ENCODE measurements around the gene PLAGL1.

DNA sequence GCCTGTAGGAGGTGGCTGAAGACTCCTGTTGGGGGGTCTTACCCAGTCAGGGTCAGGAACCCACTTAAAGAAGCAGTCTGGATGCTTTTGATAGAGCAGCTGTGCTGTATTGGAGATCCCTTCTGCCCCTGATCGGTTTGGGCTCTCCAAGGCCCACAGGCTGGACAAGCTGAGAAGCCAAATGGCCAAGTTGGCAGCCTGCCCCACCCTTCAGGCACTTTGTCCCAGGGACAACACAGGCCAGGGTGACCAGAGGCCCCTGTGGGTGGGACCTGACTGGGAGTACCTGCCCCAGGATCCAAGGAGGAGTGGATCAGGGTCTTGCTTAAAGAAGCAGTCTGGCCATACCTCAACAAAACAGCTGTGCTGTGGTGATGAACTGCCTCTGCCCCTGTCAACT is 95.4 kb downstream of the PLAGL1 start:
- TF ChIP-seq, protein P1, sequence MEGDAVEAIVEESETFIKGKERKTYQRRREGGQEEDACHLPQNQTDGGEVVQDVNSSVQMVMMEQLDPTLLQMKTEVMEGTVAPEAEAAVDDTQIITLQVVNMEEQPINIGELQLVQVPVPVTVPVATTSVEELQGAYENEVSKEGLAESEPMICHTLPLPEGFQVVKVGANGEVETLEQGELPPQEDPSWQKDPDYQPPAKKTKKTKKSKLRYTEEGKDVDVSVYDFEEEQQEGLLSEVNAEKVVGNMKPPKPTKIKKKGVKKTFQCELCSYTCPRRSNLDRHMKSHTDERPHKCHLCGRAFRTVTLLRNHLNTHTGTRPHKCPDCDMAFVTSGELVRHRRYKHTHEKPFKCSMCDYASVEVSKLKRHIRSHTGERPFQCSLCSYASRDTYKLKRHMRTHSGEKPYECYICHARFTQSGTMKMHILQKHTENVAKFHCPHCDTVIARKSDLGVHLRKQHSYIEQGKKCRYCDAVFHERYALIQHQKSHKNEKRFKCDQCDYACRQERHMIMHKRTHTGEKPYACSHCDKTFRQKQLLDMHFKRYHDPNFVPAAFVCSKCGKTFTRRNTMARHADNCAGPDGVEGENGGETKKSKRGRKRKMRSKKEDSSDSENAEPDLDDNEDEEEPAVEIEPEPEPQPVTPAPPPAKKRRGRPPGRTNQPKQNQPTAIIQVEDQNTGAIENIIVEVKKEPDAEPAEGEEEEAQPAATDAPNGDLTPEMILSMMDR (IDR thresholded peaks at IDR 0.05) = no peak
- TF ChIP-seq EP300 (IDR thresholded peaks at IDR 0.05) (no peak), POLR2AphosphoS5 (IDR thresholded peaks at IDR 0.05) (no peak)
